HG02885 (cell line): ENCODE results near the gene ALCAM.

Experiments
- ATAC-seq: cut with Tn5 transposase; IDR thresholded peaks from one replicate; pipeline ENCODE4 v1.9.1; 2021; ENCODE audit warnings: mild to moderate bottlenecking; ENCODE audit not compliant: unreplicated experiment, poor library complexity

Gene ALCAM

DNA sequence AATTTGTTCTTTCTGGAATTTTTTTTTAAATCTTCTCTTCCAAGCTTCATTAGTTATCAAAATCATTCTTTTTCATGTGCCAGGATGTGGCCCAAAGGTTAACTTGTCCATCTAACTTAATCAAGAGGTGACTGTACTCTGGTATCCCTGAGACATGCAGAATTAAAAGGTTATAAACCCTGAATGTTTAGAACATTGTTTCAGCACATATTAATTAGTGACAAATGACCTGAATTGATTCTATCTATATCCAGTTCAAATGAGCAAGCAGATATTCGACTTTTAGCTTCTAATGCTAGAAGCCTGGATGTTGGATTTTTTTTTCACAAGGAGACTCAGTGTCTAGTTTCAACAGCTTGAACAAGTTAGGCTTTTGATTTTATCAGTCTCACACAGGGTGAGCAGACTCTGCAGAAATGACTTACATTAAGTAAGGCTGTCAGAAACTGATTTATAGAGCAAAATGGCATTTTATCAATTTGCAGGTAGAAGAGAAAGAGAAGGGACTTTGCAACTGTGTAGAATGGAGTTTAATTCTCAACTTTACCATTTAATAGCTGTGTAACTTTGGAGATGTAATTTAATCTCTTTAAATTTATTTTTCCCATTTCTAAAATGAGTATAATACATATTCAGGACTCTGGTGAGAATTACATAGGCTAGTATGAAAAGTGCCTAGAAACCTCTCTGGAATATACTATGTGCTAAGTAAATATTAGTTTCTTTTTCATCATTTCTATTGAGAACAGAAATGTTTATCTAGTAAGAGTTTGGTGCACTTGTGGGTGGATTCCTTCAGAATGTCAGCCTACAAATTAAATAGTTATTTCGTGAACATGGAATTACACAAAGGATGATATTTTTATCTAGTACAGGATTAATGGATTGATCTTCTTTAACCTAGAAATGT, 100.0 kb downstream of the ALCAM start:
- no peak for ATAC-seq

DNA sequence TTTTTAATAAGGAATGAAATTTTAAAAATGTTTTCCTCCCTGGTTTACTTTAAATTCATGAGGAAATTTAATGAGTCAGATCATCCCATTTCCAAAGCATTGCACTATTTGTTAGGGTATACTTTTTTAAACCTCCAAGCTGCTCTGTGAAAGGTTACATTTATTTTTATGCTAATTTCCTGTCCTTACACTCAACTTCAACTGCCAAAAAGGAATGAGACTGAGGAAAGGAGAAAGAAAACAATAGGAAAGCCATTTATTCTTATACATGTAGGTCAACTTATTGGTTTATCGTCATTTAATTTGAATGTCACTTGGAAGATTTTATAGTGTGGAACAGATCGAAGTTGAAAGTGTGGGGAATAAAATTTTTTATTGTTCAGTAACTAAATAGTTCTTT, 104.1 kb downstream of the ALCAM start:
- ATAC-seq: no peak

DNA sequence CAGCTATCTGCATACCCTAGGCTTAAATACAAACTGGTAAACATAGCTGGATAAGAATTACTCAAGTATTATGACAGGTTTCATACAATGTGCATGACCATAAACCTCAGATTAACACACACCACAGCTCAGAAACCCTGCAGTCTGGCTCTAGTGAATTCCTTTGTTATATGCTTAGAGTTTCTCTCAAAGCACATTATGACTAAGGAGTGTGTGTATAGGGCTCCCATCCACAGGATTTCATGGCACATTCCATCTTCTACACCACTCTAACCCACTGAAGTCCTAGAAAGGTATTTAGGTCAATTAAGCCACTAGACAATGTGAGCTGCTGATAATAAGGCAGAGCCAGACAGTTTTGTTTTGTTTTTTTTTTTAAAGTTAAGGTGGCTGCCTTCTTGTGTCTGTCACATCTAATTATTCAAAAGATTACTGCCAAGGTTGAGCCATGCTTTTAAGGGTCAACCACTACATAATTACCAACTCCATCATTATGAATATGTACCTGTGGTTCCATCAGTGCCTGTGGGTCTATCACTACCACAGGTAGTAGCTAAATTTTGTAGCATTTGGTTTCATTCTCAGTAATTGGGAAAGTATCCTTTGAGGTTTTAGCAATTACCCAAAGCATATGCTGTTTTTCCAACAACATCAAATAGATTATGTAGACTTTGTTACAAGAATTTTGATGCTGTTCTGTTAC, 107.0 kb downstream of the ALCAM start:
- peak; percentile 78 for ATAC-seq

DNA sequence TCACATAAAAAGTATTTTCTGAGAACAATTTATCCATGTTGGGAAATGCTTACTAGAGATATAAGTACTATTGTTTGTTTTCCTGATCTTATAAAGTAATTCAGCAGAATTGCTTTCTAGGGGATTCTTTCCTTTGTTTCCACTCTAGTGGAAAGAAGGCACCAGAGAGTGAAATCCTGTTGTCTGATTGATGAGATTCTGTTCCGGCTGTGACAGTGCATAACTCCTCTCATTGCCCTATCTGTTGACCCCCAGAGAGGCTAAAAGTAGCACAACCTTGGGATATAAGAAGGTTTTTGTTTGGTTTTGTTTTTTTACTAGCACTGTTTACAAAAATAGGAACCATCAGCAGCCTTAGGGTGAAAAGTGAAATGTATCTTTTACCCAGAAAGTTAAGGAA, 114.1 kb downstream of the ALCAM start:
- no peak for ATAC-seq

DNA sequence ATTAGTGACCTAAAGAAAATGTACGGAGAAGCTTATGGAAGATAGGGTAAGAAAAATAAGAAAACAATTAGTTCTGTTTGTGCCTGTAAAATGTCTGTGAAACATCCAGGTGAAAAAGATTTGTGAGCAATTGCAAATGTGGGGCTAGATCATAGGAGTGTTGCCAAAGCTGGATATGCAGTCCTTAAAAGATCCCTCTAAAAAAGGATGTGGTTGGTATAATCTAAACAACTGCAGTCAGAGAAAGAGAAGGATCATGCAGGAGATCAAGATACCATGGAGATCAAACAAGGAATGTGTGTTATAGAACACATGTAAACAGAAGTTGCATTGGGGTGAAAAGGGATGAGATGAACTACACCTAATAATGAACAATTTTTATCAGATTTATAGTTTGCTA, 116.8 kb downstream of the ALCAM start:
- ATAC-seq: no peak

DNA sequence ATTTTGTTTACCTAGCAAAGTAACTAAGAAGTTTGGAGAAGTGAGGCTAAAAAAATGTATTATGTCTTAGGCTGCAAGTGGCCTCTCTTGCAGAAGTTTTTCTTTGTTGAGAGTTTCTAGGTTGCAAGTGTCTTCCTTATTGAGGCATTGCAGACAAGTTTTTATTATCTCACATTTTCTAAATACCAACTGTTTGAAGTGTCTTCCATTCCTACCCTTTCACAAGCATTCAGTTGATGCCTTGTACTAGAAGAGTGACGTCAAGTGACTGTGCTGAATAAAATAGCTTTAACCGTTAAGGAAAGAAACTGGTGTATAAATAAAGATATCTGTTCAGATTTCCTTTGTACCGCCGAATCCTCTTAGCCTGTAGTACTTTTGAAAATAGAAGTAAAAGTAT, 123.3 kb downstream of the ALCAM start:
- ATAC-seq: no peak

DNA sequence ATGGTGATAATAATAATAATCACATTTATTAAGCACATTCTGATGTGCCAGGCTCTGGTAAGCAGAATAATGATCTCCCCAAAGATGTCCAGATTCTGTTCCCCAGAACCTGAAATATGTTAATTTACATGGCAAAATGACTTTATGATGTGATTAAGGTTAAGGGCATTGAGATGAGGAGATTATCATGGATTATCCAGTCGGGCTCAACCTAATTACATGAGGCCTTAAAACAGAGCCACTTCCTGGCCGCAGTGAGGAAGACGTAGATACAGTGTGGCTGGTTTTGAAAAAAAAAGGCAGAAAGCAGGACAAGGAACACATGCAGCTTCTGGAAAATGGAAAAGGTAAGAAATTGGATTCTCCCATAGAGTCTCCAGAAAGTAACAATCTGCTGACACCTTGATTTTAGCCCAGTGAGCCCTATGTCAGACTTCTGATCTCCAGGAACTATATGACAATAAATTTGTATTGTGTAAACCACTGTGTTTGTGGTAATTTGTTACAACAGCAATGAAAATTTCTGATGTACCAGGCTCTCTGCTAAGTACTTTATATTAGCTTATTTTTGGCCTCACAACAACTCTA, 126.7 kb downstream of the ALCAM start:
- no peak for ATAC-seq

DNA sequence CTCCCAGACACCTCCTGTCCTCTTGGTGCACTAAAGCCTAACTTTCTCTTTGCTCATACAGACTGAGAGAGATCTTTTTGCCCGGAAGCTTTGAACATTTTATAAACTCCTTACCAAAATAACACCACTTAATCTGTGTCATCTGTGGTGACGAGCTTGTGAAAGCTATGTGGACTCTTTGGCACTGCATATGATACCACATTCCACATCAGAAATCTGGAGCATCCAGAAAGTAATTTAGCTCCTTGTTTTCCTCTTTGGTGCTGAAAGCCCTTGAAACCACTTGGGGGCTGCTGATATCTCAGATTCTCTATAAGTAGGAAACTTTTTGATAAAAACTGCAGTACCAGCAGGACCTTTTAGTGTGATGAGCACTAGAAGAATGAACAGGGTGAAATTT, 128.3 kb downstream of the ALCAM start:
- no peak for ATAC-seq

DNA sequence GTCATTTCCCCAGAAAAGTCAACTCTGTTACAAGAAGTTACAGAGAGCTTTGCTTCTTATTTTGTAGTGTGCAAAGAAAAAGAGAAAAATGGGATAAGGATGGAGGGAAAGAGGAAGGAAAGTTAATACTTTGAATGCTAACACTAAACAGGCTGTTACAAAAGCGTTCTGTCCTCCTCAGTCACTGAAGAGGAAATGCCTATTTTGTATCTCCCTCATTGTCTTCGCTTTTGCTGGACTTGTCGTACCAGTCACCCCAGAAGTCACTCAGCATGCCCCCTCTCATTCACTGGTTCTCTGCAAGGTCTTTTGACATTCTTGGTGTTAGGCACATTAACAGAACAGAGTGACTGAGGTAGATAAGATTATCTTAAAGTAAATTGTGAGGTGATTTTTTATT, 129.6 kb downstream of the ALCAM start:
- no peak for ATAC-seq

DNA sequence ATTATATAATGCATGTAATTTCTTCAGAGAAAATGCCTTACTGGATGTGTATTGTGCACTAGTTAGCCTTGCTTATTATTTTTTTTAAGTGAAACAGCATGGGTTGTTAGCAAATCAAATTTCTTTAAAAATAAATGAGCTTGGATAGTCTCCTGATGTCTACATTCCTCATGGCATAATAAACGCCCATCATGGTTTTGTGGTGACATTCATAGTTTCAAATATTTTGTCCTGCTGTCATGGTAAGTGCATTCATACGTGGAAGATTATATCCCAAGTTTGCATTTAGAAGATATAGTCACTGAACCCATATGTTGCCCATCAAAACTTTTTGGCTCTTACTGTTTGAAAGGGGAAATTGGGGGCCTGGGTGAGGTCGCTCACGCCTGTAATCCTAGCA, 130.7 kb downstream of the ALCAM start:
- ATAC-seq: no peak

DNA sequence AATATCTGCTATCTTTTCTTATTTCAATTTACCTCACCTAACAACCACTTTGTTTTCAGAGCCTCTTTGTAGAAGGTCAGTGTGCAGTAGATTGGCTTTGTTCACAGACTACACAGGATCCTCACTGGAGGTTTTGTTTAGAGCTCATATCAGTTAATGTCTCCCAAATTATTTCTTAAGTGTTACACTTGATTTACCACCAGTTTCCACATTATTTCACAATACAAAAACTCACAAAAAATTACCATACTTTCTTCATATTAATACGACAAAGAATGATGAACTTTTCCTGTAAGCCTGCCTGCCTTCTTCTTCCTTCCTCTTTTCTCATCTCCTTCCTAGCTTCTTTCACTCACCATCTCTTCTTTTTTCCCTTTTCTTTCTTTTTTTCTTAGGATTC, 133.3 kb downstream of the ALCAM start:
- ATAC-seq: no peak

DNA sequence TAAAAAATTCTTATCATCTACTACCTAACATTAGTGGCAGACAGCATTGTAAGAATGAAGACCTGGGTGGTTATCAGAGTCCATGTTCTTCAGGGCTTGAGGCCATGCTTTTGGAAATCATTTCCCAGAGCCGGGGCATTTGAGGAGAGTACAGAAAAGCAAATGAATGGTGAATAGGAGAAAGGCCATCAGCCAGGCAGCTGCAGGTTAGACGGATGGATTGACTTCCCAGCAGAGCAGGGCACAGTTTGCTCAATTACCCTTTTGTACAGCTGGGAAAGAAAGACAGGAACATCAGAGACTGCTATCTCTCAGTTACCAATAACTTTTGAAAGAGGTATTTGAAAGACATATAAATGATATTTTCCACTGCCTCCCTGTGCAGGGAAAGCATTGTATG, 135.6 kb downstream of the ALCAM start:
- no peak for ATAC-seq

DNA sequence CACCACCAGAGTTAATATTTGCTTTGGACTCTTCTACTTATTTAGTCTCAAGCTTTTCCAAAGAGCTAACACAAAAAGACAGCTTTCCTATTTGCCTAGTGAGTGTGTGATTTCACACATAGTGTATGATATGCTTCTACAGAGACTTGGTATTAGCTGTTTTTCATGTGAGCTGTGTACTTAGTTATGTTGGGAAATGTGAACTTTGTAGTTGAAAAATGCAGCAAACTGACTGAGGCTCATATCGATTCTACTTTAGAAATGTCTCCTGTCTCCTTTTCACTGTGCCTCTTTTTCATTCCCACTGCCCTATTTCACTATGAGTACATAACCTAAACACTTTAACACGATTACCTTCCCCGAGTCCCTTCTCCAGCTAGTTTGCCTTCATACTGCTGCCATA, 136.5 kb downstream of the ALCAM start:
- ATAC-seq: no peak

DNA sequence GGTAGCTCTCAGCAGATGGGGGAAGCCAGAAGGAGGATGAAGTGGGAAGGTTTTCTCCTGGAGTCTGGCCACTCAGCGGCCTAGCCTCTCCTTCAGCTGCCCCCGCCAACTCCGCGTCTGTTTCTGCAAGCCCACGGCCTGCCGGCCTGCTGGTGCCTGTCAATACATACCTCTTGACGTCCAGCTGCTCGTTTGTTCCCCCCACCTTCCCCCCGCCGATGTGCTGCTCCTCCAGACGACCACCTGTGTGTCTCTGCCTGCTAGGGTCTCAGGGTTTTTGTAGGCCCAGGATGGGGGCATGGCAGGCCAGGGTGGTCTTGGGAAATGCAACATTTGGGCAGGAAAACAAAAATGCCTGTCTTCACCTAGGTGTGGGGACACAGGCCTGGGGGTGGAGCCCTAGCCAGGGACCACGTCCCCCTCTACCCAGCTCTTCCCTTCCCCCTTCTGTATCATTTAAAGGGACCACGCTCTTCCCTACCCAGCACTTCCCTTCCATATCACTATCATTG, 137.8 kb downstream of the ALCAM start:
- no peak for ATAC-seq

DNA sequence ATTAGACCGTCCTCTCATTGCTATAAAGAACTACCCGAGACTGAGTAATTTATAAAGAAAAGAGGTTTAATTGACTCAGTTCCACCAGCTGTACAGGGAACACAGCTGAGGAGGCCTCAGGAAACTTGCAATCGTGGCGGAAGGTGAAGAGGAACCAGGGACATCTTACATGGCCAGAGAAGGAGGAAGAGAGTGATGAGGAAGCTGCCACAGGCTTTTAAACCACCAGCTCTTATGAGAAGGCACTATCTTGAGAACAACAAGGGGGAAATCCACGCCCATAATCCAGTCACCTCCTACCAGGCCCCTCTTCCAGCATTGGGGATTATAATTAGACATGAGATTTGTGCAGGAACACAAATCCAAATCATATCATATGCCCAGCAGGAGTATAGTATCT, 138.5 kb downstream of the ALCAM start:
- no peak for ATAC-seq

DNA sequence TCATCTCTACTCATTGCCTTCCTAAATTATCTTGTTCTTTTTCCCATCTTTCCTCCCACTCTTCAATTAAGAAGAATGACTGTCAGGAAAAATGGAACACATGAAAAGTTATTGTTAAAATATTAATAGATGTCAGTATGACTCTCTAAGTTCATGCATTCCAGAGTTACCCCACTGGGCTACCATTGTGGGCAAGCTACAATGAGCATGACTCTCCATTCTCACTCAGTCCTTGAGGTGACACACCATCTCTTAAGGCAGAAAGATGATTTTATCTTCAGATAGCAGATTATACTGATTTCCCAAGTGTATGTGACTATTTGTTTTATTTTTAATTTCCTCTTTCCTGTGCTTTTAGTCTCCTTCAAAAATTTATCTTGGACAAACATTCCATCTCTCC, 144.3 kb downstream of the ALCAM start:
- ATAC-seq: no peak

DNA sequence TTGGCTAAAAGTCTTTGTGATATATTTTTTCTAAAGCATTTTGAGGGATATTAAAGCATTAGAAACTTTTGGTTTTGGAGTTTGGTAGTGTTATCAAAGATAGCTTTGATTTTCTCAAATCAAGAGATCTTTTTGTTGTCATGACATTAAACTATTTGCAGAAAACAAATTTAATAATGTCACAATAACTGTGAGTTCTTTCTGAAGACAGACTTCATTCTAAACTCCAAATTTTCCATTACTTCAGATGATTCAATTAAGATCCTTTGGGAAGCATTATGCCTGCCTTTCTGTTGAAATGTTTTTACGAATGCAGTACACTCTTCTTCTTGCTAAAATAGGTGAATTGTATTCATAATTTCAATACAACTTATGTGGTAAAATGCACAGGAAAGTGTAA, 145.4 kb downstream of the ALCAM start:
- no peak for ATAC-seq

DNA sequence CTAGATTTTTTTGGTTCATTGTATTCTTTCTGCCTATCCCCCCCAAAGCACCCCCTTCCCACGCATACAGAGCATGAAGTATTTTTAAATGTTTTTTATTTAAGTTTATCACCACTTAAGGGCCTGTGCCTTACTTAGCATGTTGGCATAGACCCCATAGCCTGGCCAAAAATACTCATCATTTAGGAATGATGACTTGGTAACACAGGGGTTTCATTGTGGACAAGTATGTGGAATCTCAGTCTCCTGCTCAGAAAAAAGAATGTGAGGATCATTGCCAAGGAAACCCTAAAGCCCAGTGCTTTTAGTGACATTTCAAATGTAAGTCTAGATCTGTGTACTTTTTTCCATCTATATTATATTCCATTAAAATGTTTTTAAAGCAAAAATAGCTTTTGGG, 146.3 kb downstream of the ALCAM start:
- no peak for ATAC-seq

DNA sequence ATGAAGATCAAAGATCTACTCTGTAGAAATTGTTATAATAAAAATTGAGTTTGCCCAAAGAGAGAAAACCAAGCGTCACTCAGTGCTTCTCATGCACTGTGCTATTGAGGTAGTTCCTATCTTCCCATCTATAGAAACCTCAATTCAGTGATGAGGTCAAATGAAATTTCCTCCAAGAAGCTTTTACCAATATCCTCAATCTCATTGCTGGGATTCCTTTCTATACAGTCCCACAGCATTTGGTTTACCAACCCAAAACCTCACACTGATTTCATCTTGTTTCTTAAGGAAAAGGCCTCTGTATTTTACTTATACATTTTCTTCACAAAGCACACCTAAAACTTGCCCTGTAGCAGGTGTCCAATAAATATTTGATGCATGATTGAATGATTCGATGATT, 147.2 kb downstream of the ALCAM start:
- no peak for ATAC-seq

DNA sequence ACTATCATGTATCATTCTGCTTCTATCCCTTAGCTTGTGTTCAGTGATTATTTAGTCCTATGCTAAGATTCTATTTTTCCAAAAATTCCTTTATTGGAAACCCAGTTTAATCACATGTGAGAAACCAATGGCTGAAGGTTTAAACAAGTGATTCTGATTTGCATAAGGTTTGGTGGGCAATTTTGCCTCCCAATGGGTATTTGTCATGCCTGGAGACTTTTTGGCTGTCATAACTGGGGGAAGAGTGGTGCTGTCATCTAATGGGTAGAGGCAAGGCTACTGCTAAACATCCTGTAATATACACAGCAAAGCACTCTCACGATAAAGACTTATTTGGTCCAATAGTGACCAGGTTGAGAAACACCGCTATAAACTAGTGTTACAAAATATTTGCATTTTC, 148.7 kb downstream of the ALCAM start:
- ATAC-seq: no peak

DNA sequence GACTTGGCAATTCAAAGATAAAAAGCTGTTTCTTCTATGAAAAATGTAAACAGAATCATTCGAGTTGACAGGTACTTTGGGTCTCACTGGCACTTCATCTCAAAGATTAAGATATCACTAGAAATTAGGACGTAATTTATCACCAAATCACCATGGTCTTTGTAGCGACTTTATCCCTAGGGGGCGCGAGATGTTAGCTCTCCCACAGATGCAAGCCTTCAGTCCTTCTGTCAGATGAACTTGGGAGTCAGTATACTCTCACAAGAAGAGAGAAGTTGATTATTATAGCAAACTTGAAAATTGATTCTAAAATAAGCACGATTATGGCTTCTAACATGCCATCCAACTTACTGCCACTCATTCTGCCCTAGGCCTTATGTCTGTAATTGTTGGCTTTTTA, 150.3 kb downstream of the ALCAM start:
- no peak for ATAC-seq
